MM.1S (cell line): ENCODE data around the gene PCCA.

ENCODE experiments used
- DNase-seq: peaks from one replicate; pipeline ENCODE4 v3.0.0-alpha.2; 2015
- H2AFZ ChIP-seq: fragments of 300-600 bp; sonication (generic); 2 replicates; pipeline ENCODE4 v1.6.0; 2016; ENCODE audit warnings: antibody characterized with exemption, low read length
- H3F3A ChIP-seq: fragments of 300-600 bp; sonication (generic); 2 replicates; pipeline ENCODE4 v1.6.1; 2016; ENCODE audit warnings: mild to moderate bottlenecking, antibody characterized with exemption, low read length, moderate library complexity, mixed read lengths; ENCODE audit not compliant: insufficient read depth
- H3K27ac ChIP-seq: fragments of 300-600 bp; sonication (generic); 2 replicates; pipeline ENCODE4 v1.5.1; 2016; ENCODE audit warnings: mild to moderate bottlenecking, low read length
- H3K27me3 ChIP-seq: fragments of 300-600 bp; sonication (generic); replicated peaks from 2 replicates; pipeline ENCODE4 v1.6.0; 2016; ENCODE audit warnings: low read length; ENCODE audit not compliant: insufficient read depth
- H3K36me3 ChIP-seq: fragments of 300-600 bp; sonication (generic); replicated peaks from 2 replicates; pipeline ENCODE4 v1.6.1; 2016; ENCODE audit warnings: mild to moderate bottlenecking, low read length, mixed read lengths; ENCODE audit not compliant: insufficient read depth
- H3K4me1 ChIP-seq: fragments of 300-600 bp; sonication (generic); 2 replicates; pipeline ENCODE4 v1.6.1; 2016; ENCODE audit warnings: low read length, mixed read lengths
- H3K4me2 ChIP-seq: fragments of 300-600 bp; sonication (generic); 2 replicates; pipeline ENCODE4 v1.6.0; 2016; ENCODE audit warnings: low read depth, low read length
- H3K4me3 ChIP-seq: fragments of 300-600 bp; sonication (generic); 2 replicates; pipeline ENCODE4 v1.5.1; 2016; ENCODE audit warnings: low read length, mixed read lengths
- H3K79me2 ChIP-seq: fragments of 300-600 bp; sonication (generic); 2 replicates; pipeline ENCODE4 v1.6.1; 2016; ENCODE audit warnings: mixed run types, low read length, mixed read lengths
- H3K9ac ChIP-seq: fragments of 300-600 bp; sonication (generic); 2 replicates; pipeline ENCODE4 v1.6.1; 2016; ENCODE audit warnings: low read length, mixed read lengths
- H3K9me2 ChIP-seq: fragments of 300-600 bp; sonication (generic); replicated peaks from 2 replicates; pipeline ENCODE4 v1.6.1; 2016; ENCODE audit warnings: mild to moderate bottlenecking, low read length, mixed read lengths; ENCODE audit not compliant: insufficient read depth
- H3K9me3 ChIP-seq: fragments of 300-600 bp; sonication (generic); replicated peaks from 2 replicates; pipeline ENCODE4 v1.6.1; 2016; ENCODE audit warnings: mild to moderate bottlenecking, low read length, mixed read lengths; ENCODE audit not compliant: insufficient read depth
- H4K20me1 ChIP-seq: fragments of 300-600 bp; sonication (generic); 2 replicates; pipeline ENCODE4 v1.6.1; 2016; ENCODE audit warnings: mild to moderate bottlenecking, low read length, moderate library complexity, mixed read lengths; ENCODE audit not compliant: insufficient read depth
- CTCF ChIP-seq: fragments of 300-600 bp; sonication (generic); IDR thresholded peaks from 2 replicates; pipeline ENCODE4 v1.5.1; 2016; ENCODE audit warnings: antibody characterized with exemption, low read length, mixed read lengths
- EZH2 ChIP-seq: fragments of 300-600 bp; sonication (generic); optimal IDR thresholded peaks from 2 replicates; pipeline ENCODE3; 2017; ENCODE audit warnings: low read depth, mild to moderate bottlenecking, antibody characterized with exemption, low read length, mixed read lengths
- EZH2phosphoT487 ChIP-seq: fragments of 300-600 bp; sonication (generic); IDR thresholded peaks from 2 replicates; pipeline ENCODE4 v1.6.1; 2018; ENCODE audit warnings: antibody characterized with exemption, low read length

Gene PCCA

DNA sequence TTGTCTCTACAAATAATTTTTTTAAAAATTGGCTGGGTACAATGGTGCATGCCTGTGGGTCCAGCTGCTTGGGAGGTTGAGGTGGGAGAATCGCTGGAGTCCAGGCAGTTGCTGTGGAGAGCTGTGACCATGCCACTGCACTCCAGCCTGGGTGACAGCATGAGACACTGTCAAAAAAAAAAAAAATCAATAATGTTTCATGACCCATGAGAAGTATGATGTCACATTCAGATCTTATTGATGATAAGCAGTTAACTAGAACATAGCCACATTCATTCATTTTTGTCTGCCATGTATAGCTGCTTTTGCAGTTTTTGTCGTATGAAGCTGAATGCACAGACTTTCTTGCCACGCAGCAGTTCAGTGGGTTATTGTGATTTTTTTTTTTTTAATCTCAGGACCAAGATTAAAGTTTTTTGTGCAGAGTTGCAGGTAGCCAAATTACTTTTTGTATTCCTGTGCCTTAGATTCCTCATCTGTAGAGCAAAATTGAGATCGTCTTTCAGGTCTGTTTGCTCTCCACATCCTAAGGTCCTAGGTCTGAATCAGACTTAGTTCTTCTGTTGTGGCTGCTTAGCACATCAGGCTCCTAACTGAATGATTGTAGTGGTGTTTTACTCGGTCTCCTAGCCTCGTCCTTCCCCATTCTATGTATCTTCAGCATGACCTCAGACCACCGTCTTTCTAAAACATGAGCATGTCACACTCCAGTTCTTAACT, 354.5 kb downstream of the PCCA start:
- H3K9me2 ChIP-seq, result no peaks in the 10 kb centered on the region
- no peaks in the 10 kb centered on the region for H4K20me1 ChIP-seq
- H3K4me2 ChIP-seq, result no peak overlapping the region
- H3K4me3 ChIP-seq, result no peak overlapping the region
- no peak overlapping the region for H3K9ac ChIP-seq
- H3K27me3 ChIP-seq, result no peaks in the 10 kb centered on the region
- H3K79me2 ChIP-seq, result no peaks in the 10 kb centered on the region
- no peaks in the 10 kb centered on the region for H3K9me3 ChIP-seq
- H3K4me1 ChIP-seq, result no peaks in the 10 kb centered on the region
- H2AFZ ChIP-seq, result no peak overlapping the region
- DNase-seq, result no peak
- H3K36me3 ChIP-seq, result no peaks in the 10 kb centered on the region
- no peak overlapping the region for H3K27ac ChIP-seq
- no peak for TF ChIP-seq EZH2
- no peak for TF ChIP-seq CTCF
- TF ChIP-seq EZH2phosphoT487, result no peak
- no peaks in the 10 kb centered on the region for H3F3A ChIP-seq

- Histone ChIP-seq H3K9me2 (no peaks in the 10 kb centered on the region), H2AFZ (no peak overlapping the region)
These were observed 355.1 kb downstream of the PCCA start for GRCh38 chr13:100443998-100444328.

GRCh38 chr13:100447831-100448230, 358.9 kb downstream of the PCCA start:
- Histone ChIP-seq H3K9ac (no peak overlapping the region), H2AFZ (no peak overlapping the region), H3K4me2 (no peak overlapping the region), H3K9me2 (no peaks in the 10 kb centered on the region), H3K27ac (no peak overlapping the region), H3K79me2 (no peaks in the 10 kb centered on the region), H3K36me3 (no peaks in the 10 kb centered on the region; the same call in 1 of the 2 replicates), H3F3A (no peaks in the 10 kb centered on the region), H3K4me1 (no peaks in the 10 kb centered on the region), H3K9me3 (no peaks in the 10 kb centered on the region), H3K4me3 (no peak overlapping the region), H3K27me3 (no peaks in the 10 kb centered on the region), H4K20me1 (no peaks in the 10 kb centered on the region)
- no peak for DNase-seq
- no peak for TF ChIP-seq CTCF
- no peak for TF ChIP-seq EZH2phosphoT487
- no peak for TF ChIP-seq EZH2

More at GRCh38 chr13:100443998-100444328, 355.1 kb downstream of the PCCA start:
- no peaks in the 10 kb centered on the region; the same call in 1 of the 2 replicates for H3K36me3 ChIP-seq
- H3K9ac ChIP-seq, result no peak overlapping the region
- DNase-seq, result no peak
- no peaks in the 10 kb centered on the region for H3K4me1 ChIP-seq
- no peaks in the 10 kb centered on the region for H3F3A ChIP-seq
- no peak overlapping the region for H3K4me3 ChIP-seq
- no peaks in the 10 kb centered on the region for H3K27me3 ChIP-seq
- no peaks in the 10 kb centered on the region for H3K79me2 ChIP-seq
- H3K27ac ChIP-seq, result no peak overlapping the region
- TF ChIP-seq CTCF (no peak), EZH2 (no peak), EZH2phosphoT487 (no peak)
- no peaks in the 10 kb centered on the region for H4K20me1 ChIP-seq
- H3K4me2 ChIP-seq, result no peak overlapping the region
- H3K9me3 ChIP-seq, result no peaks in the 10 kb centered on the region
